ENCODE data around the gene KHDRBS2.

- no peak for TF ChIP-seq IRF9 (CRISPR knock-in tag; IDR thresholded peaks at IDR 0.05; ENCODE audit: borderline replicate concordance)
- TF ChIP-seq MYPOP (CRISPR knock-in tag; IDR thresholded peaks at IDR 0.05), result no peak
- no peak for TF ChIP-seq SP1 (IDR thresholded peaks at IDR 0.05)
- no peak for TF ChIP-seq SP1 (CRISPR knock-in tag; IDR thresholded peaks at IDR 0.05)
- TF ChIP-seq MYC (CRISPR knock-in tag; IDR thresholded peaks at IDR 0.05; ENCODE audit: borderline replicate concordance), result no peak
- TF ChIP-seq BCLAF1 (IDR thresholded peaks at IDR 0.05), result no peak
- TF ChIP-seq RNF2 (conservative IDR thresholded peaks at IDR 0.05; ENCODE audit: low read depth), result no peak
- no peak for TF ChIP-seq SIN3B (IDR thresholded peaks at IDR 0.05; ENCODE audit: low read length)
- no peak for TF ChIP-seq ZBTB1 (CRISPR knock-in tag; IDR thresholded peaks at IDR 0.05; ENCODE audit: borderline replicate concordance)
- TF ChIP-seq BHLHE40 (IDR thresholded peaks at IDR 0.05; ENCODE audit: low read length), result no peak
- TF ChIP-seq ZNF562 (CRISPR knock-in tag; IDR thresholded peaks at IDR 0.05; ENCODE audit: borderline replicate concordance), result no peak
These were observed 49.2 kb downstream of the KHDRBS2 start for GRCh38 chr6:62236784-62237183.

Data from HepG2 (cell line).